Astrocyte (in vitro differentiated cells and primary cell): ENCODE results near the gene OR6S1. TPM values are rescaled to one million over a fixed set of nuclear protein-coding genes. Genes with fewer than 3 reads are reported as not detected.

Source experiments
- DNase-seq: peaks from one replicate; pipeline ENCODE4 v3.0.0-alpha.2; 2010; ENCODE audit warnings: low read depth
- FAIRE-seq: peaks from 2 replicates; lab custom pipeline; 2011; peaks lifted over from hg19 to GRCh38; lab: Jason Lieb, UNC
- H2AFZ ChIP-seq: 2 replicates; pipeline ENCODE4 v1.6.0; 2012; ENCODE audit warnings: low read depth, low read length, inconsistent platforms
- H3K27ac ChIP-seq: 2 replicates; pipeline ENCODE4 v1.5.1; 2011; ENCODE audit warnings: low read depth, low read length, inconsistent platforms
- H3K27me3 ChIP-seq: 2 replicates; pipeline ENCODE4 v1.6.0; 2011; ENCODE audit warnings: low read length, inconsistent platforms; ENCODE audit not compliant: insufficient read depth
- H3K36me3 ChIP-seq: 2 replicates; pipeline ENCODE4 v1.5.1; 2011; ENCODE audit warnings: low read length, inconsistent platforms; ENCODE audit not compliant: insufficient read depth
- H3K4me1 ChIP-seq: 2 replicates; pipeline ENCODE4 v1.5.1; 2011; ENCODE audit warnings: low read length, inconsistent platforms; ENCODE audit not compliant: insufficient read depth
- H3K4me2 ChIP-seq: 2 replicates; pipeline ENCODE4 v1.6.0; 2012; ENCODE audit warnings: low read length, inconsistent platforms
- H3K4me3 ChIP-seq: 2 replicates; pipeline ENCODE4 v1.5.1; 2011; ENCODE audit warnings: low read depth, mild to moderate bottlenecking, low read length, inconsistent platforms; ENCODE audit not compliant: insufficient read depth
- H3K79me2 ChIP-seq: 2 replicates; pipeline ENCODE4 v1.6.0; 2012; ENCODE audit warnings: mild to moderate bottlenecking, low read length, inconsistent platforms; ENCODE audit not compliant: insufficient read depth
- H3K9ac ChIP-seq: 2 replicates; pipeline ENCODE4 v1.6.0; 2012; ENCODE audit warnings: mild to moderate bottlenecking, low read length, inconsistent platforms
- H3K9me3 ChIP-seq: 2 replicates; pipeline ENCODE4 v1.5.1; 2012; ENCODE audit warnings: low read depth, mild to moderate bottlenecking, low read length, inconsistent platforms; ENCODE audit not compliant: insufficient read depth
- H4K20me1 ChIP-seq: 2 replicates; pipeline ENCODE4 v1.6.0; 2012; ENCODE audit warnings: low read length, inconsistent platforms; ENCODE audit not compliant: insufficient read depth
- H3K27ac Mint-ChIP-seq: one replicate; pipeline ENCODE4 v1.8.0; 2021; ENCODE audit warnings: mild to moderate bottlenecking, mixed read lengths; ENCODE audit not compliant: unreplicated experiment
- H3K27me3 Mint-ChIP-seq: one replicate; pipeline ENCODE4 v1.8.0; 2021; ENCODE audit warnings: low read depth, mixed read lengths; ENCODE audit not compliant: unreplicated experiment
- H3K36me3 Mint-ChIP-seq: one replicate; pipeline ENCODE4 v1.8.0; 2021; ENCODE audit warnings: low read depth, mixed read lengths; ENCODE audit not compliant: unreplicated experiment
- H3K4me1 Mint-ChIP-seq: one replicate; pipeline ENCODE4 v1.8.0; 2021; ENCODE audit warnings: low read depth, mixed read lengths; ENCODE audit not compliant: unreplicated experiment
- H3K4me3 Mint-ChIP-seq: one replicate; pipeline ENCODE4 v1.8.0; 2021; ENCODE audit warnings: mild to moderate bottlenecking, moderate library complexity, mixed read lengths; ENCODE audit not compliant: unreplicated experiment
- H3K9me3 Mint-ChIP-seq: one replicate; pipeline ENCODE4 v1.8.0; 2021; ENCODE audit warnings: mild to moderate bottlenecking, mixed read lengths; ENCODE audit not compliant: unreplicated experiment
- EZH2 ChIP-seq: IDR thresholded peaks from 2 replicates; pipeline ENCODE4 v1.6.1; 2012; ENCODE audit warnings: mild to moderate bottlenecking, low read length, inconsistent platforms; ENCODE audit not compliant: insufficient read depth
- total RNA-seq: library from RNA; stranded (reverse); gene quantifications from 2 replicates; pipeline ENCODE4 v1.2.1, GENCODE V29; 2021
- TF ChIP-seq, protein P1 (sequence below): IDR thresholded peaks from 2 replicates; pipeline ENCODE4 v1.5.1; 2011; ENCODE audit warnings: low read depth, mild to moderate bottlenecking, inconsistent platforms, low read length, moderate library complexity; ENCODE audit not compliant: insufficient read depth

OR6S1 gene
- total RNA-seq, 1 donor from 2014 or later = not detected

DNA sequence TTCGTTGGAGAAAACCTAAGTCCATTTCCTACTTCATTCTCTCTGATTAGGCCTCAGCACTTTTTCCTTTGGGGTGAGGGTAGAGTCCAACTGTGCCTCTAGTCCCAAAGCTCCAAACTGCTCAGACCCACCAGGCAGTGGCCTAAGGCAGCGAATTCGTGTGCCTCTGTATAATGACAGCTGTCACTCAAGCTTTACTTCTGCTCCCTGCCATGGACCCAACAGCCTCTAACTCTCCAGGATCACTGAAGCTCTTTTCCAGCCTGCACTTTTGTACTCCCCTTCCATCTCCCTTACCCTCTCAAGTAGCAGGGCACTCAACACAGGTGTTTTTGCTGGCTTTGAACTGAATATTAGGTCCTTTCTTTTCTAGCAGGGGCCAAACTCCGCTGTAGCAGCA is 14.8 kb upstream of the OR6S1 start:
- Histone ChIP-seq H3K79me2 (no peaks in the 10 kb centered on the region), H3K4me2 (no peak overlapping the region), H3K27me3 (peaks cover 20% of the 10 kb centered on the region), H3K36me3 (no peaks in the 10 kb centered on the region), H3K9ac (no peak overlapping the region), H2AFZ (no peak overlapping the region), H3K4me3 (no peak overlapping the region), H3K4me1 (no peaks in the 10 kb centered on the region), H3K9me3 (no peaks in the 10 kb centered on the region), H4K20me1 (no peaks in the 10 kb centered on the region), H3K27ac (no peak overlapping the region)
- TF ChIP-seq, protein P1, sequence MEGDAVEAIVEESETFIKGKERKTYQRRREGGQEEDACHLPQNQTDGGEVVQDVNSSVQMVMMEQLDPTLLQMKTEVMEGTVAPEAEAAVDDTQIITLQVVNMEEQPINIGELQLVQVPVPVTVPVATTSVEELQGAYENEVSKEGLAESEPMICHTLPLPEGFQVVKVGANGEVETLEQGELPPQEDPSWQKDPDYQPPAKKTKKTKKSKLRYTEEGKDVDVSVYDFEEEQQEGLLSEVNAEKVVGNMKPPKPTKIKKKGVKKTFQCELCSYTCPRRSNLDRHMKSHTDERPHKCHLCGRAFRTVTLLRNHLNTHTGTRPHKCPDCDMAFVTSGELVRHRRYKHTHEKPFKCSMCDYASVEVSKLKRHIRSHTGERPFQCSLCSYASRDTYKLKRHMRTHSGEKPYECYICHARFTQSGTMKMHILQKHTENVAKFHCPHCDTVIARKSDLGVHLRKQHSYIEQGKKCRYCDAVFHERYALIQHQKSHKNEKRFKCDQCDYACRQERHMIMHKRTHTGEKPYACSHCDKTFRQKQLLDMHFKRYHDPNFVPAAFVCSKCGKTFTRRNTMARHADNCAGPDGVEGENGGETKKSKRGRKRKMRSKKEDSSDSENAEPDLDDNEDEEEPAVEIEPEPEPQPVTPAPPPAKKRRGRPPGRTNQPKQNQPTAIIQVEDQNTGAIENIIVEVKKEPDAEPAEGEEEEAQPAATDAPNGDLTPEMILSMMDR = no peak
- no peak for DNase-seq
- FAIRE-seq = no peak
- H3K36me3 Mint-ChIP-seq = no peaks in the 10 kb centered on the region
- H3K27me3 Mint-ChIP-seq = peaks cover 78% of the 10 kb centered on the region
- H3K4me3 Mint-ChIP-seq = no peak overlapping the region
- H3K27ac Mint-ChIP-seq = no peak overlapping the region
- peaks cover 4% of the 10 kb centered on the region for H3K9me3 Mint-ChIP-seq
- no peaks in the 10 kb centered on the region for H3K4me1 Mint-ChIP-seq

DNA sequence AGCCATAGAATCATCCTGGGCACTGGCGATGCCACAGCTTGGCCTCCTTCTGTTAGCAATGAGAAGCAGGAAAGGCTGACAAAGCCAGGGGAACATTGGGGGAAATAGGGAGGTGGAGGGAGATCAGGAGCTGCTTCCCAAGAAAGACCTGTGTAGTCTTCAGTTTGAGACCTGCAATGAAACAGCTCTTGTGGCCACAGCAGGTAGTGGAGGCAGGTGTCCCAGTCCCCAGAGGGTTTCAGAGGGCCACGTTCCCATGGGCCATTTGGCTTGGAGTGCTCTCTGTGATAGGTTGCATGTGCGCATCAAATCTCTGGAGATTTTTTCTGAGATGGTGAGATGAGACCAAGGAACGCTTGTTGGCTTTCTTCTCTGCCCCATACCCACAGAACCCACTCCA is 14.4 kb upstream of the OR6S1 start:
- Mint-ChIP-seq H3K9me3 (peaks cover 4% of the 10 kb centered on the region), H3K27me3 (peaks cover 75% of the 10 kb centered on the region), H3K4me3 (no peak overlapping the region), H3K36me3 (no peaks in the 10 kb centered on the region), H3K27ac (no peak overlapping the region), H3K4me1 (no peaks in the 10 kb centered on the region)
- Histone ChIP-seq H3K36me3 (no peaks in the 10 kb centered on the region), H3K27me3 (peaks cover 18% of the 10 kb centered on the region), H3K4me1 (no peaks in the 10 kb centered on the region), H3K4me2 (no peak overlapping the region), H3K9me3 (no peaks in the 10 kb centered on the region), H4K20me1 (no peaks in the 10 kb centered on the region), H2AFZ (no peak overlapping the region), H3K9ac (no peak overlapping the region), H3K79me2 (no peaks in the 10 kb centered on the region), H3K27ac (no peak overlapping the region), H3K4me3 (no peak overlapping the region)
- DNase-seq = no peak
- TF ChIP-seq, protein P1 = no peak
- TF ChIP-seq EZH2 = no peak
- no peak for FAIRE-seq

DNA sequence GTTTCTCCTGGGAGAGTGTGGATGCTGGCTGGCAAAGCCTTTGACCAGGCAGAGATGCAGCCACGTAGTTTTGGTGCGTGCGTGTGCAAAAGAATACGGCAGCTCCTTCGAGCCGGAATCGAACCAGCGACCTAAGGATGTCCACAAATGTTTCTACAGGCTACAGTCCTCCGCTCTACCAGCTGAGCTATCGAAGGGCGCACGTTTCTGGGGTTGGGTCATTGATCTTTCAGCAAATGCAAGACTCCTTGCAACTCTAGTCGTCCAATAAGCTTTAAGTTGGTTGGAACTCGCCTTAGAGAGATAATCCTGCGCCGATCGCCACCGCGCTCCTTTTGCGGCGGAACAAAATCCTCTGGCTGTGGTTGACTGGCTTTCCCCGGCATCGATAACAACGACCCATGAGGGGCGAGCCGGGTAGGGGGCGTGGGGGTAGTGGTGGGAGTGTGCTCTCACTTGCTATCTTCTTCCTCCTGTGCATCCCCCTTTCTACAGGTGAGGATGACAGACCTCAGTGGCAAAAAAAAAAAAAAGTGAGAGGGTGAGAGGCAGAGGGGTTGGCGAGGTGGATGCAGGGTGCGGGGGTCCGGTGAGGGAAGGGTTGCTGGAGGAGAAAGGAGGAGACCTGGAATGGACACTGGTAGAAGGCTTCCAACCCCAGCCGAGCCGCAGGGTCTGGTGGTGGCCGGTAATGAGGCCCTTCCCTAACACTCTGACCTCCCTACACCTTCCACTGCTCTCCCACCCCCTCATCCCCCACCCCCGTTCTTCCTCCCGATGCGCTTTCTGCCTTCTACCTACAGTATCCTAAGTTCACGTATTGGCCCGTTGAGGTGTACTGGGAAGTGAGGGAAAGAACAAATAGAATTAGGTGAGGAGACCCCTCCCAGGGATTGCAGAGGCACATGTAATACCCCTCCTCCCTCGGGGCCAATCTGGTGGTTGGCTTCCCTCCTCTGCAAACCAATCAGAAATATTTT is 11.8 kb upstream of the OR6S1 start:
- TF ChIP-seq, protein P1 = no peak
- TF ChIP-seq EZH2 = no peak
- Histone ChIP-seq H4K20me1 (no peaks in the 10 kb centered on the region), H3K4me3 (no peak overlapping the region), H3K36me3 (no peaks in the 10 kb centered on the region), H3K9me3 (no peaks in the 10 kb centered on the region), H3K9ac (no peak overlapping the region), H3K27ac (no peak overlapping the region), H3K4me1 (no peaks in the 10 kb centered on the region), H3K79me2 (no peaks in the 10 kb centered on the region), H3K27me3 (peaks cover 18% of the 10 kb centered on the region), H3K4me2 (peak overlapping the region; percentile 48), H2AFZ (peak overlapping the region; percentile 10)
- peaks cover 53% of the 10 kb centered on the region for H3K27me3 Mint-ChIP-seq
- FAIRE-seq = no peak
- no peak overlapping the region for H3K27ac Mint-ChIP-seq
- DNase-seq = peak; percentile 0
- peaks cover 4% of the 10 kb centered on the region for H3K9me3 Mint-ChIP-seq
- no peaks in the 10 kb centered on the region for H3K4me1 Mint-ChIP-seq
- peak overlapping the region; percentile 73 for H3K4me3 Mint-ChIP-seq
- H3K36me3 Mint-ChIP-seq = no peaks in the 10 kb centered on the region
